Ureter (tissue), 1 donor: ENCODE measurements around the gene CD47. TPM values are rescaled to one million over a fixed set of nuclear protein-coding genes. Genes with fewer than 3 reads are reported as not detected.
A peak's percentile ranks its signal among the peaks of the same experiment; 100 is the strongest.

Experiments
- DNase-seq: peaks from one replicate; pipeline ENCODE4 v3.0.0-alpha.2; 2020; ENCODE audit warnings: low spot score
- total RNA-seq: library from RNA; stranded (reverse); gene quantifications from one replicate; pipeline ENCODE4 v1.2.4, GENCODE V29; 2023
- donor health status: DM: yes; HTN: yes; CAD: no.

Gene CD47
- total RNA-seq, 1 donor from 2014 or later, result 76.5 TPM

DNA sequence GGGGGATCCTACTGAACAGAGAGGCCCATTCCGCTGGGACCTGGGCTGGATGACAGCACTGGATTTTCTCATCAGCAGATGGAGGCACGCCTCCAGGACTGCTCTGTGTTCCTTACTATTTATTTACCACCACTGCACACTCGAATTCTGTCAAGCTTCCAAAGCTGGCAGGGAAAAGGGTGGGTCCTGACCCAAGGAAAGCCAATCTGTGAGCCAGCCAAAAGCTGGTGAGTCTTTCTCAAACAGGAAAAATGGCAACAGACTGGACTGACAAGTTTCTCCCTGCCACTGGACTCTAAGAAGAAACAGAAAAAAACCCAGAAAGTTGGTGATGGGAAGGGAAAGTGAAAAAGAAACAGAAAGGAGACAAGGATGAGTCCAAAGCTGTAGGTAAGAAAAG lies 37.8 kb downstream of the CD47 start:
- peak; percentile 51 for DNase-seq

- no peak for DNase-seq
These were observed 39.8 kb downstream of the CD47 start for GRCh38 chr3:108051005-108051404.

DNA sequence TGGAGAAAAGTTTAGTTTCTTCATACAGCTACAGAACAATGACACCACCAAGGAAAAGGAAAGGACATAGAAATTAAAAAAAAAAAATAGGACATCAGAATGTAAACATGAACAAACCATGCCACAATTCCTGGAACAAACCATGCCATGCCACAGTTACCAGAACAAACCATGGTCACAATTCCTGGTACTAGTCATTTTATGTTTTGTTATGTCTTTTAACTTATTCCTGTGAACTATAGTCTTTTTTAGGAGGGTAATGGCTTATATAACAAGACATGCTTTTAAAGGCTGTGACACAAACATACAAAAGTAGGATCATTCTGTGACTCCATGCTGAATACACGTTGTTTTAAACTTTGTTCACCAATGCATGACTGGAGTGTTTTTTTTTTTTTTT lies 42.8 kb downstream of the CD47 start:
- DNase-seq, result no peak

DNA sequence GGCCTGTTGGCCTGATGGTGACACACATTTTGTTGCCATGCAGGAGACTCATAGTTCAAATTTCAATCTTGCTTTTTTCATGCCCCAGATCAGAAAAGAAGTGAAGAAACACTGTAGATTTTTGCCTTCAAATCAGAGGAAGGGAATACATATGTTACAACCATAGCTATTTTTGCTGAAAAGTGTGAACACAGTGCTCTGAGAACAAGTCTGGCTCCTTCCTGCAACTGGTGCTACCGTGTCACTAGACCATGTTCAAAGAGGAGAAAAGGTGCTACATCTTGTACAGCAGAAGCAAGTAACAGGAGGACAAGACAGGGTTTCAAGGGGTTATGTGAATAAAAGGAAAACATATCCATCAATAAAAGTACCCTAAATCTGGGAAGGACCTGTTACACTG lies 44.6 kb downstream of the CD47 start:
- DNase-seq, result no peak

GRCh38 chr3:108044699-108045098 lies 46.1 kb downstream of the CD47 start:
- no peak for DNase-seq

GRCh38 chr3:108042300-108042699 lies 48.5 kb downstream of the CD47 start:
- DNase-seq, result no peak

- no peak for DNase-seq
These were observed 49.6 kb downstream of the CD47 start for GRCh38 chr3:108041253-108041652.

- no peak for DNase-seq
These were observed 53.1 kb downstream of the CD47 start for GRCh38 chr3:108037770-108038169.

DNA sequence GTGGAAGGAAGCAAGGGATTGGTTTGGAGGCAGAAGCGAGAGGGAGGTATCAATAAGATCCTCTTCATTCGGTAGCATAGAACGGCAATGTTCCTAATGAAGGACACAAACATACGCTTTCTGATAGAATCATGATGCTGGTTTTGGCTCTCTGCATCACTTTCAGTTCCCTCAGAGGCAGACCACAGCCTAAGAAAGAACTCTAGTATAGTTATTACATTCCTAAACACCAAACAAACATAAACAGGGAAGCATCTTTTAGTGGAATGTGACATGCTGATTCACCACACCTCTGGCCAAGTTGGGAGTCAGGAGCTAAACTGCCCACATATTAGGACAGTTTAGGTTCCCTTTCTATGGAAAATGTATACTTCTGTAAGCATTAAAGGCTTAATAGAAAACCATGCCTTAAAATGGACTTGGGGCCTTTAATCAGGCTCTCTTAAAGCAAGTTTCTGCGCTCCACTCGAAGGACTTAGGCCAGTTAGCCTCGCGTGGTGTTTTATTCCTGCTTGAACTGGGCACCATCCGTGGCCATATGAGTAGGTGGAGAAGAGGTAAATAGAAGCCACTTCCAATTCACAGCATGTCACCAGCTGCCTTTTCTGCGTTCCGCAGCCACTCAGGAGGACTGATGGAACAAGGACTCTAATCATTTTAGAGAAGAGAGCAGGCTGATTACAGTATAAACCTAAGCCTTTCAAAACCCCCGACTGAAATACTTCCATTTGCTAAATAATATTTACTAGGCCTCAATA lies 53.7 kb downstream of the CD47 start:
- no peak for DNase-seq

GRCh38 chr3:108036401-108036800 lies 54.4 kb downstream of the CD47 start:
- DNase-seq, result no peak

DNA sequence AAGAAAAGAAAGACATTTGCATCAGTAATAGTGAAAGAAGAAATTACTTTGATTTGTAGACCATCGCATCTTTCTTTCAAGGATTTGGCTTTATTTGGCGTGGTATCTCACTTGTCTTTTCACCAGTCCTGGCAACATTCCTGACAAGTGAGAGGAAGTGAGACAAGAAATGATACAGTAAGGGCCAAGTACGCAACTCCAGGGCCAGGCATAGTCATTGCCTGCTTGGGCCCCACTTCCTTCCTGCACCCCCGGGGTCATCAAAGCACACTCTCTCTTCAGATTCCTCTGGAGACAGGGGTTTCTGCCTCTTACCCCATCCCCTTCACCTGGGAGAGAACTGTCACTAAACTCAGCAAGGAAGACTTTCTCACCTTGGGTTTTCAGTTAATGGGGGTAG lies 55.1 kb downstream of the CD47 start:
- no peak for DNase-seq

DNA sequence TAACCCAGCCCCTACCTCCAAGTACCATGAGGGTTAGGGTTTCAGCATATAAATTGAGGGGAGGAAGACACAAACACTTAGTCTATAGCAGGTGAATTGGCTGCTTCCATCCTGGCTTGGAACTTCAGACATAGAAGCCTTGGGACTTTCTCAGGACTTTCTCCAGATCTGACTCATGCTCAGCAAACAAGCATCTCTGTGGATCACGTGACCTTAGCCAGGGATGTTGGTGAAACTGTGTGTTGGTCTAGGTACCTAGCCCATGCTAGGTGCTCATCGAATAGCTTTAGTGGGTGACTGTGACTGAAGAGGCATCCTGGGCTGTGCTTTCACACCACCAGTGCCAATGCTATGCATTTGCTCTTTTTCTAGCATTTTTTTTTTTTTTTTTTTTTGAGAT lies 58.9 kb downstream of the CD47 start:
- no peak for DNase-seq

DNA sequence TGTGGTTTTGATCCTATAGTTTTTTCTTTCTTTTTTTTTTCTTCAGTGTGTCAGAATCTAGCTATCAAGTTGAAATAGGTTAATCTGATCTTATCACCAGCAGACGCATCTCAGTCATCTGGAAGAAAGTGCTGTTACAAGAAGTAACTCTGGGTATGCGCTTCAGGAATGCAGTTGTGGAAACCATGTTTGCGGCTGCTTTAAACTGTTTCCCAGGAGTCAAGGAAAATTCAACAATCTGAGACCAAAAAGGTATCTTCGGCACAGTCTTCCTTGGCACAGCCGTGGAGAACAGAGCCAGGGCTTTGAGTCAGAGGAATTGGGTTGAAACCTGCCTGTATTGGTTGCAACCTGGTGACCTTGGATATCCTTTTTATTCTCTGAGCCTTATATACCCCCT lies 59.9 kb downstream of the CD47 start:
- DNase-seq, result no peak

DNA sequence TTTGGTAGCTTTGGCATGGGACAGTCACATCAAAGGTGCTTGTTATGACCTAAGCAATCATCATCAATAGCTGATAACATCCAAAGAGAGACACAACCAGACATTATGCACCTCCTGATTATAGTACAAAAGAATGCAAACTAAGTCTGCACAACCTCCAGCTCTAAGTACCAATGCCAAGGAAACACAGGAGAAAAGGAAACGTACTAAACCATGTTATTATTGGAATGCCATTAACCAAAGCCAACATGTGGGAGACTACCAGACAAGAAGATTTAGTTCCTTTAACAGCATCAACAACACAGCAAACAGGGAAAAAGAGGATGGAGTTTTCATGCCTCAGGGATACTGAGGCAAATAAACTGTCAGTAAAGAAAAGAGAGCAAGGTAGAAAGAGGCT lies 61.4 kb downstream of the CD47 start:
- no peak for DNase-seq

DNA sequence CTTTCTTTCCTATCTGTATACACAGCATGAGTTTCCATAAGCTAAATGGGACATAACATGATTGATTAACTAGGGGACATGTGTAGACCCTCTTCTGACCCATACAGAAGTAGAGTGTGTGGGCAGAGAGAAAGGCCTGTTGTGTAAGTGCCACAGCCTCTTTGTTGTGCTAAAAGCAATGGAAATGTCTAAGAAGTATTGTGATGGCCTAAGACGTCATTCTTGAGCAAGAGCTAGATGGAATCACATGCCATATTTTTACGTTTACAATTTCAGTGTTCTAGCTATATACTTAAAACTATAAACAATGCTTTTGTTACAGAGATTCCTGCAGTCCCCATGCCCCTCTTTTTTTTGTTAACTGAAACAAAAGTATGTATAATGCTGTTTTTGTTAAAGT lies 61.9 kb downstream of the CD47 start:
- DNase-seq, result no peak

DNA sequence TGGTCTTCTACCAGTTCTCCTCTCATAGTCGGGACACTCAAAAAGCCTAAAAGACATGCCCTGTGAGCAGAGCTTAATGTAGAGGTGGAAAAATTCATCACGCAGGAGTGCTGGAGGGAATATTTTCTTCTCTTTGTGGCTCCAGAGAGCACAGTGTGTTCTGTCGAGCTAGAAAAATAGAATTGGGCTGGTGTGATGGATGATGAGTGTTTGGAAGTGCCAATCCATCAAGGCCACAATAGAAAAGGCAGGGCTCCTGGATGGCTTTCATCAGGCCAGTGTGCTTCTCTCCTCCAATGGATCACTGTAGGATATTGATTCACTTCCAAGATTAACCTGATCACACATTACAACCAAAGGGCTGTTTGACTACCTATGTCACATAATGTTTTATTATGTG lies 65.7 kb downstream of the CD47 start:
- DNase-seq, result no peak

DNA sequence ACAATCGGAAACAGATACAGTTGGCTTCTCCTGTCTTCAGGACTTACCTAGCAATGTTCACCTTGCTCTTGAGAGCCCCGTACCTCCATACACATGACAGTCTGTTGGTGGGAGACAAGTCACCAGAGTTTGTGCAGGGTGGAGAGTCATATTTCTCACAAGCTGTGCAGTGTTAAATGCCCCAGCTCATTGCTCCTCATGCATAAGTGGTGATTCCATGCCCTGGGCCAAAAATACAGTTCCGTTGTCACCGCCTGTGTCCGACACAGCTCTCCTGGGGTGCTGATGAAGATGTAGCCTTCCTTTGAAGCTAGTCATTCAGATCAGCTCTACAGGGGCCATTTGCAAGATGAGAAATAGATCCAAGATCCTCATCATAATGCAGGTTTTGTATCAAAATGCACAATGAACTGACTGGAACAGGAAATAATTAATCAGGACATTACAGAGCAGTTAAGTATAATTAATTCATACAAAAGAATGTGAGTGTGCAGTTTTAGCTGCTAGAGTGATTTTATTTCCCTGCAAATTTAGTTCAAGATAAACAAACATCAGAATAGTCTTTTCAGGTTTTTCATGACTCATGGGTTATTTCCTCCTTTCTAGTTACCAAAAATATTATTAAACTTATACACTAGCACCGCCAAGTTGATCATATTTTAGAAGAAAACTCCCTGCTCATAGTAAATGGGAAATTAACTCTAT lies 66.5 kb downstream of the CD47 start:
- DNase-seq, result no peak

DNA sequence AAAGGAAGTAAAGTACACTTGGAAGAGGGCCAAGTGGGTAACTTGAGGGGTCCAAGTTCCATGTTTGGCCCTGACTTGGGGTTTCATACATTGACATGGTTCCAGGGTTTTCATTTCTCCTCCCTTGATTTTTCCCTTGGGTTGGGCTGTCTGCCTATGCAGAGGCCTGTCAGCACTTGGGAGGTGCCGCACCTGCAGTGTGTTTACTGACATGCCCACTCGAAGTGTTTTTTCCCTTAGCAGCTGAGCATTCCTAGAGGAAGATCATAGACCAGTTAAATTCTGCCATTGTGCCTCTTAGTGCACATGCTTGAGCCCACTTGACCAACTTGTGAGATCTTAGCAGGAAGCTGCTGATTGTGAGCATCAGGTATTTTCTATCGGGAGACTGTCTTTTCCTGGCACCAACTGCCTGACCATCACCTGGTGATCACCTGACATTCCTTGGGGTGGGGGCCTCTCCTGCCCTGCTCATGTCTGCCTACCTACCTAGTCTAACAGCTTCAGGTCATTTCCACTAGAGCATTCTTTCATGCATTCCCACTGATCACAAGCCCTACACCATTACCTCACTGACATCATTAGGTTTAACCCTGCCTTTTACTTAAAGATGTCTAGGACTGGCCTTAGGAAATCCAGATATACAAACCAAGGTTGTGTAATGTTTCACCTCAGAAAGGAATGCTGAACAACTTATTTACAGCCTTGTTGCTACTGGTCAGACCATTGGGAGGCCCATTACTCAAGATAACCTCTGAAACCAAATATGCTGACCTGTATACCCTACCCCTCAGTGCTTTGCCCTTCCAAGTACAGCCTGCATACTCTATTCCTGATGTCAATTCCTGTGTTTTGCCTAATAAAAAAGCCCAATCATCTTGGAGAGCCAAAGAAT lies 68.3 kb downstream of the CD47 start:
- no peak for DNase-seq

- DNase-seq, result no peak
These were observed 69.3 kb downstream of the CD47 start for GRCh38 chr3:108021533-108021932.

GRCh38 chr3:108021131-108021530 lies 69.7 kb downstream of the CD47 start:
- no peak for DNase-seq

GRCh38 chr3:108018552-108018951 lies 72.3 kb downstream of the CD47 start:
- DNase-seq, result no peak

GRCh38 chr3:108017587-108017986 lies 73.2 kb downstream of the CD47 start:
- DNase-seq, result no peak

DNA sequence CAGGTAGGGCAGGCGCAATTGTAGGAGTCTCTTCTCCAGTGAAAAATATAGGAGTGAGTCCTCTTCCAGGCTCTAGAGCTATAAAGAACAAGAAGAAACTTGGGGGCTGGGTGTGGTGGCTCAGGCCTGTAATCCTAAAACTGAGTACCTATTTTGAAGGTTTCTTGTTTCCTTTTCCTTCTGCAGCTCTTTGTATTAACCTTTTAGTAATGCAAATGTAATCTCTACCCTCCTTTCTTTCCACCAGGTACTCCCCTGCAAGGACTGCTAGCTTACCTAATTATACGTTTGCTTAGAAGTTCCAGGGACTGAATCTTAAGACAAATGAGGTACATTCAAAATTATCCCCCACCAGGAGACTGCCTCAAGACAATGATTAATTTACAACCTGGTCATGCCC lies 75.9 kb downstream of the CD47 start:
- no peak for DNase-seq
